IPS DF 6.9 (cell line): ENCODE data around the gene METTL26.
"Not testable (repeated sequence)": the region's sequence is repeated elsewhere in the genome, so short reads cannot be mapped to it uniquely, and the experiment has no call there.

Experiments
- DNase-seq: peaks from one replicate; pipeline ENCODE4 v3.0.0-alpha.2; 2013; ENCODE audit warnings: low read depth, low spot score
- H3K27ac ChIP-seq: one replicate; pipeline ENCODE4 v1.5.1; 2013; ENCODE audit warnings: low read length, control low read depth
- H3K27me3 ChIP-seq: 2 replicates; pipeline ENCODE4 v1.6.1; 2013; ENCODE audit warnings: mild to moderate bottlenecking, low read length; ENCODE audit not compliant: control insufficient read depth, insufficient read depth
- H3K36me3 ChIP-seq: 2 replicates; pipeline ENCODE4 v1.6.1; 2013; ENCODE audit warnings: low read length; ENCODE audit not compliant: control insufficient read depth, insufficient read depth
- H3K4me1 ChIP-seq: 2 replicates; pipeline ENCODE4 v1.6.1; 2013; ENCODE audit warnings: low read length; ENCODE audit not compliant: control insufficient read depth, insufficient read depth
- H3K4me3 ChIP-seq: 2 replicates; pipeline ENCODE4 v1.5.1; 2013; ENCODE audit warnings: mild to moderate bottlenecking, low read length
- H3K9me3 ChIP-seq: 2 replicates; pipeline ENCODE4 v1.6.1; 2013; ENCODE audit warnings: low read length, inconsistent platforms; ENCODE audit not compliant: control insufficient read depth, insufficient read depth
- WGBS: extraction: QIAGEN DNeasy Blood & Tissue Kit; methylation state at CpG from one replicate; pipeline ENCODE4 v1.1.7; 2013; ENCODE audit warnings: mixed read lengths, missing lambda C conversion rate; ENCODE audit not compliant: insufficient read length, insufficient coverage; 5-methylcytosine and 5-hydroxymethylcytosine counted together

Gene METTL26

GRCh38 chr16:606656-607307 is 29.3 kb downstream of the METTL26 start:
- no peak for DNase-seq
- H3K4me3 ChIP-seq: no peak overlapping the region
- H3K27me3 ChIP-seq: no peaks in the 10 kb centered on the region
- no peaks in the 10 kb centered on the region for H3K9me3 ChIP-seq
- no peaks in the 10 kb centered on the region for H3K36me3 ChIP-seq
- H3K27ac ChIP-seq: no peak overlapping the region
- WGBS: no CpG with 5 or more reads among the region's 22 CpGs
- no peaks in the 10 kb centered on the region for H3K4me1 ChIP-seq

GRCh38 chr16:603933-604332 is 32.2 kb downstream of the METTL26 start:
- Histone ChIP-seq H3K36me3 (peaks cover 3% of the 10 kb centered on the region; the same call in 1 of the 2 replicates), H3K9me3 (no peaks in the 10 kb centered on the region), H3K4me1 (peaks cover 1% of the 10 kb centered on the region; the same call in 1 of the 2 replicates), H3K27me3 (no peaks in the 10 kb centered on the region), H3K4me3 (no peak overlapping the region), H3K27ac (no peak overlapping the region)
- no CpG with 5 or more reads among the region's 5 CpGs for WGBS
- DNase-seq: no peak

- Histone ChIP-seq H3K4me1 (peaks cover 1% of the 10 kb centered on the region; the same call in 1 of the 2 replicates), H3K36me3 (peaks cover 6% of the 10 kb centered on the region; the same call in 1 of the 2 replicates), H3K27me3 (no peaks in the 10 kb centered on the region), H3K4me3 (no peak overlapping the region), H3K9me3 (no peaks in the 10 kb centered on the region), H3K27ac (no peak overlapping the region)
- WGBS: no CpG with 5 or more reads among the region's 7 CpGs
- DNase-seq: no peak
These were observed 35.3 kb downstream of the METTL26 start for GRCh38 chr16:600781-601180.

- Histone ChIP-seq H3K4me3 (no peak overlapping the region), H3K4me1 (peaks cover 1% of the 10 kb centered on the region; the same call in 1 of the 2 replicates), H3K36me3 (peaks cover 6% of the 10 kb centered on the region; the same call in 1 of the 2 replicates), H3K27me3 (no peaks in the 10 kb centered on the region), H3K9me3 (no peaks in the 10 kb centered on the region), H3K27ac (no peak overlapping the region)
- no peak for DNase-seq
- WGBS: no CpG with 5 or more reads among the region's 43 CpGs
These were observed 37.0 kb downstream of the METTL26 start for GRCh38 chr16:598823-599739.

GRCh38 chr16:597655-598054 is 38.5 kb downstream of the METTL26 start:
- no CpG with 5 or more reads among the region's 7 CpGs for WGBS
- not testable (repeated sequence) for DNase-seq, H3K36me3 ChIP-seq, H3K4me1 ChIP-seq, H3K27me3 ChIP-seq, H3K4me3 ChIP-seq, H3K9me3 ChIP-seq, H3K27ac ChIP-seq

- WGBS: no CpG with 5 or more reads among the region's 12 CpGs
- H3K27ac ChIP-seq: no peak overlapping the region
- H3K9me3 ChIP-seq: no peaks in the 10 kb centered on the region
- no peak for DNase-seq
- peaks cover 6% of the 10 kb centered on the region; the same call in 1 of the 2 replicates for H3K36me3 ChIP-seq
- H3K4me3 ChIP-seq: no peak overlapping the region
- H3K4me1 ChIP-seq: peaks cover 1% of the 10 kb centered on the region; the same call in 1 of the 2 replicates
- no peaks in the 10 kb centered on the region for H3K27me3 ChIP-seq
These were observed 39.4 kb downstream of the METTL26 start for GRCh38 chr16:596736-597060.

- no peak for DNase-seq
- H3K27me3 ChIP-seq: no peaks in the 10 kb centered on the region
- WGBS: no CpG with 5 or more reads among the region's 34 CpGs
- H3K27ac ChIP-seq: no peak overlapping the region
- H3K36me3 ChIP-seq: peaks cover 6% of the 10 kb centered on the region; the same call in 1 of the 2 replicates
- no peaks in the 10 kb centered on the region for H3K9me3 ChIP-seq
- peaks cover 1% of the 10 kb centered on the region; the same call in 1 of the 2 replicates for H3K4me1 ChIP-seq
- H3K4me3 ChIP-seq: no peak overlapping the region
These were observed 40.0 kb downstream of the METTL26 start for GRCh38 chr16:595942-596735.

- H3K4me3 ChIP-seq: no peak overlapping the region
- no CpG with 5 or more reads among the region's 18 CpGs for WGBS
- no peaks in the 10 kb centered on the region for H3K27me3 ChIP-seq
- H3K4me1 ChIP-seq: peaks cover 3% of the 10 kb centered on the region; the same call in 1 of the 2 replicates
- H3K9me3 ChIP-seq: no peaks in the 10 kb centered on the region
- no peak for DNase-seq
- no peak overlapping the region for H3K27ac ChIP-seq
- peaks cover 6% of the 10 kb centered on the region; the same call in 1 of the 2 replicates for H3K36me3 ChIP-seq
These were observed 41.0 kb downstream of the METTL26 start for GRCh38 chr16:595094-595528.

GRCh38 chr16:593807-594206 is 42.3 kb downstream of the METTL26 start:
- Histone ChIP-seq H3K4me1 (peaks cover 3% of the 10 kb centered on the region; the same call in 1 of the 2 replicates), H3K36me3 (peaks cover 2% of the 10 kb centered on the region; the same call in 1 of the 2 replicates), H3K27me3 (no peaks in the 10 kb centered on the region), H3K9me3 (no peaks in the 10 kb centered on the region), H3K27ac (no peak overlapping the region), H3K4me3 (no peak overlapping the region)
- WGBS: no CpG with 5 or more reads among the region's 16 CpGs
- no peak for DNase-seq

GRCh38 chr16:593406-593805 is 42.7 kb downstream of the METTL26 start:
- no peaks in the 10 kb centered on the region for H3K36me3 ChIP-seq
- H3K9me3 ChIP-seq: no peaks in the 10 kb centered on the region
- H3K27ac ChIP-seq: no peak overlapping the region
- no peak overlapping the region for H3K4me3 ChIP-seq
- WGBS: no CpG with 5 or more reads among the region's 9 CpGs
- H3K4me1 ChIP-seq: peaks cover 3% of the 10 kb centered on the region; the same call in 1 of the 2 replicates
- no peaks in the 10 kb centered on the region for H3K27me3 ChIP-seq
- DNase-seq: no peak
